BE2C (cell line): ENCODE measurements around the gene SULT2B1. TPM values are rescaled to one million over a fixed set of nuclear protein-coding genes. Genes with fewer than 3 reads are reported as not detected.

ENCODE experiments used
- DNase-seq: peaks from one replicate; pipeline ENCODE4 v3.0.0-alpha.2; 2020
- H3K27me3 ChIP-seq: fragments of 250-450 bp; sonication (Bioruptor Pico); 2 replicates; pipeline ENCODE4 v1.5.1; 2020; ENCODE audit warnings: mild to moderate bottlenecking
- H3K36me3 ChIP-seq: fragments of 250-450 bp; sonication (Bioruptor Pico); 2 replicates; pipeline ENCODE4 v1.5.1; 2020; ENCODE audit warnings: mild to moderate bottlenecking
- H3K4me1 ChIP-seq: fragments of 250-450 bp; sonication (Bioruptor Pico); 2 replicates; pipeline ENCODE4 v1.5.1; 2020
- H3K4me3 ChIP-seq: 2 replicates; pipeline ENCODE4 v1.5.1; 2011; ENCODE audit warnings: low read depth, low read length
- H3K9me3 ChIP-seq: fragments of 250-450 bp; sonication (Bioruptor Pico); 2 replicates; pipeline ENCODE4 v1.5.1; 2020
- polyA plus RNA-seq: library from polyadenylated mRNA; unstranded; fragments of >200 nt; gene quantifications from one replicate; pipeline ENCODE4 v1.2.1, GENCODE V29; 2012; ENCODE audit warnings: low read depth, missing spikeins; ENCODE audit not compliant: insufficient read length, insufficient read depth
- TF ChIP-seq, protein P1 (sequence below): IDR thresholded peaks from 2 replicates; pipeline ENCODE4 v1.5.1; 2012; ENCODE audit warnings: mild to moderate bottlenecking, low read depth, low read length

Gene SULT2B1
- polyA plus RNA-seq: not detected

DNA sequence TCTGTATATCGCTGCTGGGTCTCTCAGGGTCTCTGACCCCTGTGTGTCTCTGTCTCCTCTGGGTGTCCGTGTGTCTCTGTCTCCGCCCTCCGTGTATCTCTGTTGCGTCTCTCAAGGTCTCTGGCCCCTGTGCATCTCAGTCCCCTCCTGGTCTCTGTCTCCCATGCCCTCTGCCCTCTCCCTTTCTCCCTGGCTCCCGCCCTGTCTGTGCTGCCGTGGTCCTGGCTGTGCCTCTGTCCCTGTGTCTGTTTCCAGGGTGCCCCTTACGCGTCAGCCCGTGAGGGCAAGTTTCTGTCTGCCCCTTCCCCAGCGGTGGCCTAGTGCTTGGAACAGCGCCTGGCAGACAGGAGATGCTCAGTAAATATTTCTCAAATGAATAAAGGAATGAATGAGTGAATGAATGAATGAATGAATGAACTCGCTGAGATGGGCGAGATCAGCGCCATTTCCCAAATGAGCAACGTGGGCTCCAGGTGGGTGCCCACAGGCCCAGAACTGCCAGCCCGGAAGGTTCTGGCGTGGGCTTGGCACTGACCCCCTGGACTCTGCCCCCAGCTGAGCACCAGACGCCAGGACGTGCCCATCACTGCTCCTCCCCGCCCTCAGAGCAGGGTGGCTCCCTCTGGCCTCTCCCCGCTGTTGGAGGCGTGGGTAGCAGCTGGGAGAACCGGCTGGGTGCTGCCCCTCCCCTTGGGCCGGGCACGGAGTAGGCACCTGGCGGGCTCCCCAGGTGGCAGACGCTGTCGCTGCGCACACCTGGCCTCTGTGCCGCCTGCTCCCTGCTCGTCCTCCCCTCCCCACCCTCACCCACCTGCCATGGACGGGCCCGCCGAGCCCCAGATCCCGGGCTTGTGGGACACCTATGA, at the start of gene SULT2B1:
TSS of gene SULT2B1 (plus strand) at position 736 of the 866 bp plus-strand sequence. CDS start at position 817, 81 bp downstream.
- Histone ChIP-seq H3K36me3 (no peaks in the 10 kb centered on the region), H3K4me1 (no peaks in the 10 kb centered on the region), H3K9me3 (no peaks in the 10 kb centered on the region), H3K4me3 (no peak within 1 kb of the TSS), H3K27me3 (peaks cover 11% of the 10 kb centered on the region)
- TF ChIP-seq, protein P1, sequence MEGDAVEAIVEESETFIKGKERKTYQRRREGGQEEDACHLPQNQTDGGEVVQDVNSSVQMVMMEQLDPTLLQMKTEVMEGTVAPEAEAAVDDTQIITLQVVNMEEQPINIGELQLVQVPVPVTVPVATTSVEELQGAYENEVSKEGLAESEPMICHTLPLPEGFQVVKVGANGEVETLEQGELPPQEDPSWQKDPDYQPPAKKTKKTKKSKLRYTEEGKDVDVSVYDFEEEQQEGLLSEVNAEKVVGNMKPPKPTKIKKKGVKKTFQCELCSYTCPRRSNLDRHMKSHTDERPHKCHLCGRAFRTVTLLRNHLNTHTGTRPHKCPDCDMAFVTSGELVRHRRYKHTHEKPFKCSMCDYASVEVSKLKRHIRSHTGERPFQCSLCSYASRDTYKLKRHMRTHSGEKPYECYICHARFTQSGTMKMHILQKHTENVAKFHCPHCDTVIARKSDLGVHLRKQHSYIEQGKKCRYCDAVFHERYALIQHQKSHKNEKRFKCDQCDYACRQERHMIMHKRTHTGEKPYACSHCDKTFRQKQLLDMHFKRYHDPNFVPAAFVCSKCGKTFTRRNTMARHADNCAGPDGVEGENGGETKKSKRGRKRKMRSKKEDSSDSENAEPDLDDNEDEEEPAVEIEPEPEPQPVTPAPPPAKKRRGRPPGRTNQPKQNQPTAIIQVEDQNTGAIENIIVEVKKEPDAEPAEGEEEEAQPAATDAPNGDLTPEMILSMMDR: no peak
- no peak for DNase-seq

DNA sequence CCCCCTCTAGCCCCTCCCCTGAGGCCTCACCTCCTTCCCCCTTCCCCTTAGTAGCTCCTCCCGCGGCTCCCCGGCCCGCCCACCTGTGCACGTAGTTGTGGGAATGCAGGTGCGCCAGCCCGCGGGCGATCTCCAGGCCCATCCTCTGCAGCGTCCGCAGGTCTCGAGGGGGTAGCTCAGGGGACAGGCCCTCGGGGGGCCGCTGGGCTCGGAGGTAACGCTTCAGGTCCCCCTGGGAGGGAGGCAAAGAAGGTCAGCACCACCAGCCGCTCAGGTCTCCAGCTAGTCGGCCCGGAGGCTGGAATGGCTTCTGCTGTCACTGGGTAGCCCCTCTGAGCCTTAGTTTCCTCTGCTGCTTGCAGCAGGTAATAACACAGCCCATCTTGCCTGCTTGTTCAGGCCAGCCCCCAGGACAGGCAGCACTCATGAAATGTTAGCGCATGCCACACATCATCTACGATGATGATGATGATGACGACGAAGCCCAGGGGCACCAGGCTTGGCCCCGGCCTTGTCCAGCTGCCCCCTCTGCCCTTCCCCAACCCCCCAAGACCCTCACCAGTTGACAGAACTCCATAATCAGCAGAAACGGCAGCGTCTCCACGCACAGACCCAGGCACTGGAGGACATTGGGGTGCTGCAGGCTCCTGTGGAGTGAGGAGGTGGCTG, 49.5 kb upstream of the SULT2B1 start:
- H3K4me3 ChIP-seq: no peak overlapping the region
- H3K27me3 ChIP-seq: peaks cover 26% of the 10 kb centered on the region
- DNase-seq: no peak
- H3K4me1 ChIP-seq: 0 out of 2 replicates have a peak, but pooled peaks cover 3% of the 10 kb centered on the region
- no peaks in the 10 kb centered on the region for H3K9me3 ChIP-seq
- TF ChIP-seq, protein P1: no peak
- H3K36me3 ChIP-seq: no peaks in the 10 kb centered on the region

DNA sequence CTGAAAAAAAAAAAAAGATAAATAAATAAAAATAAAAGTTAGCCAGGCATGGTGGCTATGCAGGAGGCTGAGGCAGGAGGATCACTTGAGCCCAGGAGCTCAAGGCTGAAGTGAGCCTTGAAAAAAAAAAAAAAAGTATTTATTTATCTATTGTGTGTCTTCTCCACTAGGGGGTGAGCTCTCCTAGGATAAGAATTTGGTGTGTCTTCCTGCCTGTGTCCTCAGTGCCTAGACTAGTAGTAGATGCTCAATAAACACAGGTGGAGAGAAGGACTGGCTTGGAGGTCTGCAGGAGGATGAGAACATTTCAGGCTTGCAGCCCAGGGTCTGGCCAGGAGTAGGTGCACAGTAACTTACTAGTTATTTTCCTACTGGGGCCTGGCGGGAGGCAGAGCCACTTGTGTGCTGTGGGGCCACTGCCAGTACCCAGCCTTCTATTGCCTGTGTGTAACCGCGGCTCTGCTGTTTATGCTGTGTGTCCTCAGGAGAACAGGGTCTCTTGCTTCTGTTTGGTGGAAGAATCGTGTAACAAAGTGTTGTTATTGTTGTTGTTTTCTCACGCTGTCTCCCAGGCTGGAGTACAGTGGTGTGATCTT, 45.7 kb upstream of the SULT2B1 start:
- TF ChIP-seq, protein P1: peak; percentile 51
- H3K27me3 ChIP-seq: no peaks in the 10 kb centered on the region; the same call in 1 of the 2 replicates
- H3K9me3 ChIP-seq: no peaks in the 10 kb centered on the region
- no peak for DNase-seq
- no peaks in the 10 kb centered on the region for H3K36me3 ChIP-seq
- 0 out of 2 replicates have a peak, but pooled peaks cover 6% of the 10 kb centered on the region for H3K4me1 ChIP-seq
- H3K4me3 ChIP-seq: no peak overlapping the region

DNA sequence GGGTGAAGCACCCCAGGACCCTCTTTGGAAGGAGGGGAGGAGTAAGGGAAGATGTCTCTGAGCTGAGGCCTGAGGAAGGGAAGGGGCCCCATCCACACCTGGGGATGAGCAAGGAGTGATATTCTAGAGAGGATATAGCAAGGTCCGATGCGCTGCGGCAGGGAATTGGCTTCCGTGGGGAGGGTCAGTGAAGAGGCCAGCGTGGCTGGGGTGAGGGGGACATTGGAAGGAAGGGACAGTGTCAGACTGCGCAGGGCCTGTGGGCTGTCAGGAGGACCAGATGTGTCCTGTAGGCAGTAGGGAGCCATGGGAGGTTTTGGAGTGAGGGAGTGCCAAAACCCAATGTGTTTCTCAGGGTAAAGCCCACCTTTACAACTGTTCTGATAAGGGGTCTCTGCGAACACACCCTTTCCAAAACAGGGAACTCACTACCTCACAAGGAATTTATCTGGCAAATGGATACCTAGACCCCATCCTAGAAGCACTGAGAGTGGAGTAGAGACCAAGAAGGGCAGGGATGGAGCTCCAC, 44.0 kb upstream of the SULT2B1 start:
- no peaks in the 10 kb centered on the region for H3K36me3 ChIP-seq
- H3K27me3 ChIP-seq: no peaks in the 10 kb centered on the region; the same call in 1 of the 2 replicates
- no peaks in the 10 kb centered on the region for H3K9me3 ChIP-seq
- H3K4me1 ChIP-seq: 0 out of 2 replicates have a peak, but pooled peaks cover 2% of the 10 kb centered on the region
- TF ChIP-seq, protein P1: no peak
- no peak for DNase-seq
- no peak overlapping the region for H3K4me3 ChIP-seq

DNA sequence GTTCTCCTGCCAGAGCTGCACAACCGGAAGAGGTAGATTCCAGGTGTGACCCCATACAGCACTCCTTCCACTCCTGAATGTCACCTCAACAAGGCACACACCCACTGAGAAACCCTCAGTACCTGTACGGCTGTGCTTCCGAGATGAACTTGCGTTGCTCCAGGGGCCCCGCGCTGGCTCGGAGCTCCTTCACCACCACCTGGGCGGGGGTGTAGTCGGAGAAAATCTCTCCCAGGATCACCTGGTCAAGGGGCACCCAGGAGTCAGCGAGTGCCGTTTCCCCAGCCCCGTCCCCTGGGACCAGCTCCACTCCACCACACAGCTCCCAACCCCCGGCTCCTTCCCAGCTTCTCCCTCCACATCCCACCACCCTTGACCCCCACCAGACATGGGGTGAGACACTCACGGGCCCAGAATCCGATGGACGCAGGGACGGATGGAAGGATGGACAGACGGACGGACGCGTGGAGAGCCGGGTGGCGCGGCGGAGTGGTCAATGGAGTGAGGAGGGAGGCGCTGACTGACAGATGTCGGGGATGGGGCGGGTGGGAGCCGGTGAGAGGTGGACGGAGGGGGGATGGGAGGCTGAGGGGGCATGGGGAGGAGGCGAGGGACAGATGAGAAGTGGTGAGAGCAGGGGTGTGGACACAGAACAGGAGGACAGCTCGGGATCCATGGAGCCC, 43.1 kb upstream of the SULT2B1 start:
- H3K9me3 ChIP-seq: no peaks in the 10 kb centered on the region
- H3K4me1 ChIP-seq: 0 out of 2 replicates have a peak, but pooled peaks cover 2% of the 10 kb centered on the region
- DNase-seq: no peak
- H3K27me3 ChIP-seq: no peaks in the 10 kb centered on the region; the same call in 1 of the 2 replicates
- H3K4me3 ChIP-seq: no peak overlapping the region
- TF ChIP-seq, protein P1: no peak
- no peaks in the 10 kb centered on the region for H3K36me3 ChIP-seq
